HL-60/S4 treated with retinoic acid at 250 ng/mL for 4 days and 3 days (cell line): Measurements from ENCODE around the gene IFT22.

ENCODE experiments used
- in situ Hi-C: fragments of 300-500 bp; cut with MboI; formaldehyde crosslinking; loops from 2 replicates; pipeline ENCODE4 v1.7.0; 2022; ENCODE audit warnings: low sequenced_read_pairs

The IFT22 gene

GRCh38 chr7:101319401-101319800, 2.2 kb downstream of the IFT22 start:
- in situ Hi-C loops: no loop called here

GRCh38 chr7:101315336-101315735, 6.3 kb downstream of the IFT22 start:
- in situ Hi-C loops: no loop called here

- in situ Hi-C loops: no loop called here
These were observed 13.1 kb downstream of the IFT22 start for GRCh38 chr7:101308245-101309085.

GRCh38 chr7:101306307-101306706, 15.3 kb downstream of the IFT22 start:
- in situ Hi-C loops: no loop called here

GRCh38 chr7:101303102-101303701, 18.4 kb downstream of the IFT22 start:
- in situ Hi-C loops: no loop called here

GRCh38 chr7:101302641-101303101, 18.9 kb downstream of the IFT22 start:
- in situ Hi-C loops: no loop called here

- in situ Hi-C loops: no loop called here
These were observed 20.9 kb downstream of the IFT22 start for GRCh38 chr7:101300465-101301376.

GRCh38 chr7:101299511-101300464, 21.8 kb downstream of the IFT22 start:
- in situ Hi-C loops: loop anchor here (25.0 kb wide), 1 partner anchor 412 kb away; the partner anchor contains the start of genes ACHE, SRRT and UFSP1

GRCh38 chr7:101294832-101295121, 26.8 kb downstream of the IFT22 start:
- in situ Hi-C loops: loop anchor here (25.0 kb wide), 1 partner anchor 407 kb away; the partner anchor contains the start of genes ACHE, SRRT and UFSP1

- in situ Hi-C loops: loop anchor here (25.0 kb wide), 1 partner anchor 407 kb away; the partner anchor contains the start of genes ACHE, SRRT and UFSP1
These were observed 27.4 kb downstream of the IFT22 start for GRCh38 chr7:101294039-101294831.

- in situ Hi-C loops: loop anchor here (25.0 kb wide), 1 partner anchor 406 kb away; the partner anchor contains the start of genes ACHE, SRRT and UFSP1
These were observed 28.3 kb downstream of the IFT22 start for GRCh38 chr7:101293069-101294021.

- in situ Hi-C loops: loop anchor here (25.0 kb wide), 1 partner anchor 405 kb away; the partner anchor contains the start of genes ACHE, SRRT and UFSP1
These were observed 29.0 kb downstream of the IFT22 start for GRCh38 chr7:101292566-101292965.

- in situ Hi-C loops: loop anchor here (25.0 kb wide), 1 partner anchor 403 kb away; the partner anchor contains the start of genes ACHE, SRRT and UFSP1
These were observed 31.2 kb downstream of the IFT22 start for GRCh38 chr7:101290186-101291037.

GRCh38 chr7:101289687-101290086, 31.9 kb downstream of the IFT22 start:
- in situ Hi-C loops: loop anchor here (25.0 kb wide), 1 partner anchor 402 kb away; the partner anchor contains the start of genes ACHE, SRRT and UFSP1

GRCh38 chr7:101288439-101288838, 33.2 kb downstream of the IFT22 start:
- in situ Hi-C loops: loop anchor here (25.0 kb wide), 1 partner anchor 401 kb away; the partner anchor contains the start of genes ACHE, SRRT and UFSP1

- in situ Hi-C loops: loop anchor here (25.0 kb wide), 1 partner anchor 400 kb away; the partner anchor contains the start of genes ACHE, SRRT and UFSP1
These were observed 34.6 kb downstream of the IFT22 start for GRCh38 chr7:101287032-101287431.
